IMR-90 (cell line): ENCODE measurements around the gene IL5RA. TPM values are rescaled to one million over a fixed set of nuclear protein-coding genes. Genes with fewer than 3 reads are reported as not detected.

Experiments
- ATAC-seq: fragments of 200-7000 bp; cut with Tn5 transposase; 2 replicates; pipeline ENCODE4 v1.9.1; 2020; ENCODE audit warnings: low read depth, mild to moderate bottlenecking, moderate library complexity
- BruUV-seq: library from RNA; stranded (reverse); fragments of 400-500 nt; replicated peaks from 2 replicates; lab custom pipeline; 2021; lab: Mats Ljungman, UMichigan
- CTCF ChIA-PET: fragments of 300-600 bp; formaldehyde crosslinking; extraction: SDS; loops from one replicate; lab custom pipeline; 2021; ENCODE audit warnings: antibody characterized with exemption; lab: Yijun Ruan, JAX
- POLR2A ChIA-PET: fragments of 300-600 bp; sonication (Branson Sonifier 250); formaldehyde crosslinking; loops from one replicate; lab custom pipeline; 2022; ENCODE audit warnings: antibody characterized with exemption; ENCODE audit not compliant: unreplicated experiment; lab: Charles Lee
- DNase-seq: peaks from one replicate; pipeline ENCODE4 v3.0.0; 2013
- H2AFZ ChIP-seq: replicated peaks from 2 replicates; pipeline ENCODE3; 2013; ENCODE audit warnings: low read length, mild to moderate bottlenecking; ENCODE audit not compliant: poor library complexity
- H2AK5ac ChIP-seq: 2 replicates; pipeline ENCODE4 v1.6.1; 2013; ENCODE audit warnings: low read depth, low read length, inconsistent platforms
- H2AK9ac ChIP-seq: replicated peaks from 2 replicates; pipeline ENCODE3; 2013; ENCODE audit warnings: mild to moderate bottlenecking, low read depth, low read length, moderate library complexity; ENCODE audit not compliant: poor library complexity
- H2BK120ac ChIP-seq: 2 replicates; pipeline ENCODE4 v1.6.1; 2013; ENCODE audit warnings: low read depth, low read length, inconsistent platforms
- H2BK15ac ChIP-seq: 3 replicates; pipeline ENCODE4 v1.6.1; 2013; ENCODE audit warnings: low read depth, low read length, inconsistent platforms
- H2BK20ac ChIP-seq: 2 replicates; pipeline ENCODE4 v1.6.1; 2013; ENCODE audit warnings: low read depth, mild to moderate bottlenecking, inconsistent platforms, low read length, moderate library complexity
- H2BK5ac ChIP-seq: 2 replicates; pipeline ENCODE4 v1.6.1; 2013; ENCODE audit warnings: mild to moderate bottlenecking, low read depth, low read length, inconsistent platforms; ENCODE audit not compliant: poor library complexity, severe bottlenecking
- H3K14ac ChIP-seq: replicated peaks from 2 replicates; pipeline ENCODE4 v1.6.1; 2013; ENCODE audit warnings: low read depth, low read length, inconsistent platforms
- H3K18ac ChIP-seq: 2 replicates; pipeline ENCODE4 v1.6.1; 2013; ENCODE audit warnings: low read depth, low read length, control low read depth
- H3K23ac ChIP-seq: 2 replicates; pipeline ENCODE4 v1.6.1; 2013; ENCODE audit warnings: low read depth, low read length, inconsistent platforms
- H3K27ac ChIP-seq: 2 replicates; pipeline ENCODE4 v1.5.1; 2013; ENCODE audit warnings: mild to moderate bottlenecking, control low read depth, low read length; ENCODE audit not compliant: insufficient read depth
- H3K27me3 ChIP-seq: 2 replicates; pipeline ENCODE4 v1.6.1; 2013; ENCODE audit warnings: low read length; ENCODE audit not compliant: control insufficient read depth, insufficient read depth
- H3K36me3 ChIP-seq: 2 replicates; pipeline ENCODE4 v1.6.1; 2013; ENCODE audit warnings: low read length, mixed read lengths; ENCODE audit not compliant: control insufficient read depth, insufficient read depth
- H3K4ac ChIP-seq: 2 replicates; pipeline ENCODE4 v1.6.1; 2013; ENCODE audit warnings: low read depth, low read length, inconsistent platforms
- H3K4me1 ChIP-seq: 2 replicates; pipeline ENCODE4 v1.6.1; 2013; ENCODE audit warnings: low read length, mixed read lengths; ENCODE audit not compliant: control insufficient read depth, insufficient read depth
- H3K4me2 ChIP-seq: 2 replicates; pipeline ENCODE4 v1.6.1; 2013; ENCODE audit warnings: low read depth, mild to moderate bottlenecking, control low read depth, low read length, moderate library complexity
- H3K4me3 ChIP-seq: 2 replicates; pipeline ENCODE4 v1.5.1; 2013; ENCODE audit warnings: low read depth, mild to moderate bottlenecking, control low read depth, low read length, moderate library complexity; ENCODE audit not compliant: insufficient read depth
- H3K56ac ChIP-seq: 2 replicates; pipeline ENCODE4 v1.6.1; 2013; ENCODE audit warnings: low read length, inconsistent platforms; ENCODE audit not compliant: insufficient read depth; ENCODE audit errors: extremely low read depth
- H3K79me1 ChIP-seq, 2 experiments: 2 replicates each; pipeline ENCODE4 v1.6.1; 2013; ENCODE audit warnings: low read length in 2 of 2, inconsistent platforms in 1 of 2, low read depth in 1 of 2
- H3K9ac ChIP-seq: 2 replicates; pipeline ENCODE4 v1.6.1; 2013; ENCODE audit warnings: low read depth, low read length, control low read depth
- H3K9me1 ChIP-seq: 2 replicates; pipeline ENCODE4 v1.6.1; 2013; ENCODE audit warnings: low read length, inconsistent platforms; ENCODE audit not compliant: insufficient read depth
- H3K9me3 ChIP-seq: 2 replicates; pipeline ENCODE4 v1.6.1; 2013; ENCODE audit warnings: low read length; ENCODE audit not compliant: control insufficient read depth, insufficient read depth
- H4K20me1 ChIP-seq: 2 replicates; pipeline ENCODE4 v1.6.1; 2013; ENCODE audit warnings: low read length, inconsistent platforms; ENCODE audit not compliant: insufficient read depth
- H4K5ac ChIP-seq: 2 replicates; pipeline ENCODE4 v1.6.1; 2013; ENCODE audit warnings: mild to moderate bottlenecking, low read depth, low read length, control low read depth
- H4K8ac ChIP-seq, 2 experiments: 2 replicates each; pipeline ENCODE4 v1.6.1; 2013; ENCODE audit warnings: low read depth in 2 of 2, low read length in 2 of 2, control low read depth in 1 of 2, inconsistent platforms in 1 of 2
- H4K91ac ChIP-seq: 2 replicates; pipeline ENCODE4 v1.6.1; 2013; ENCODE audit warnings: low read depth, low read length, inconsistent platforms; ENCODE audit not compliant: insufficient read depth
- BHLHE40 ChIP-seq: fragments of 150-350 bp; IDR thresholded peaks from 2 replicates; pipeline ENCODE4 v1.6.1; 2016; ENCODE audit warnings: mild to moderate bottlenecking, low read depth, low read length
- CEBPB ChIP-seq: IDR thresholded peaks from 2 replicates; pipeline ENCODE4 v1.6.1; 2012; ENCODE audit warnings: low read depth, low read length, improper control_type of control experiment
- CHD1 ChIP-seq: IDR thresholded peaks from 2 replicates; pipeline ENCODE4 v1.6.1; 2012; ENCODE audit warnings: low read depth, low read length, improper control_type of control experiment
- FOS ChIP-seq: fragments of 150-350 bp; IDR thresholded peaks from 2 replicates; pipeline ENCODE4 v1.6.1; 2016; ENCODE audit warnings: low read depth, low read length
- MAFK ChIP-seq: IDR thresholded peaks from 2 replicates; pipeline ENCODE4 v1.6.1; 2012; ENCODE audit warnings: low read depth, low read length, improper control_type of control experiment
- MAZ ChIP-seq: IDR thresholded peaks from 2 replicates; pipeline ENCODE4 v1.6.1; 2012; ENCODE audit warnings: low read depth, mild to moderate bottlenecking, low read length, improper control_type of control experiment, moderate library complexity, borderline replicate concordance
- MXI1 ChIP-seq: IDR thresholded peaks from 2 replicates; pipeline ENCODE4 v1.6.1; 2012; ENCODE audit warnings: low read depth, mild to moderate bottlenecking, low read length, moderate library complexity, borderline replicate concordance
- NFE2L2 ChIP-seq: fragments of 150-350 bp; IDR thresholded peaks from 2 replicates; pipeline ENCODE4 v1.6.1; 2016; ENCODE audit warnings: low read depth, mild to moderate bottlenecking, low read length
- POLR2A ChIP-seq: IDR thresholded peaks from 2 replicates; pipeline ENCODE4 v1.6.1; 2012; ENCODE audit warnings: mild to moderate bottlenecking, low read depth, low read length
- RFX5 ChIP-seq: IDR thresholded peaks from 2 replicates; pipeline ENCODE4 v1.8.0; 2012; ENCODE audit warnings: low read depth, mild to moderate bottlenecking, low read length, moderate library complexity
- dilution Hi-C: fragments of 300-500 bp; cut with HindIII; formaldehyde crosslinking; loops from one replicate; pipeline ENCODE4 v1.14.3; 2018; ENCODE audit warnings: low sequenced_read_pairs; ENCODE audit not compliant: unreplicated experiment
- in situ Hi-C: fragments of 300-500 bp; cut with MboI; formaldehyde crosslinking; loops from 3 replicates; pipeline ENCODE4 v1.14.3; 2019; ENCODE audit warnings: low sequenced_read_pairs, inconsistent platforms, mixed read lengths
- intact Hi-C: fragments of 100-400 bp; cut with micrococcal nuclease; formaldehyde crosslinking; loops from 2 replicates; pipeline ENCODE4 v1.10.0; 2022
- polyA plus RNA-seq, 3 experiments: library from polyadenylated mRNA; depleted of rRNA; stranded (reverse); fragments of >200 nt; gene quantifications; 2 replicates each; pipeline ENCODE4 v1.2.3, GENCODE V29; 2012; ENCODE audit warnings: low replicate concordance in 1 of 3
- total RNA-seq: library from RNA; depleted of rRNA; stranded (reverse); fragments of >200 nt; gene quantifications from 2 replicates; pipeline ENCODE4 v1.2.3, GENCODE V29; 2012
- TF ChIP-seq, protein P1 (sequence below): fragments of 150-350 bp; IDR thresholded peaks from 2 replicates; pipeline ENCODE4 v1.6.1; 2016; ENCODE audit warnings: low read depth, mild to moderate bottlenecking, low read length, moderate library complexity, borderline replicate concordance
- TF ChIP-seq, protein P2 (sequence below): conservative IDR thresholded peaks from 2 replicates; pipeline ENCODE4 v1.5.1; 2012; ENCODE audit warnings: mild to moderate bottlenecking, low read depth, low read length, improper control_type of control experiment
- TF ChIP-seq, protein P3 (sequence below): fragments of 150-350 bp; IDR thresholded peaks from 2 replicates; pipeline ENCODE4 v1.6.1; 2017; ENCODE audit warnings: mild to moderate bottlenecking, antibody characterized with exemption, low read length, low read depth

Gene IL5RA
- total and polyA plus RNA-seq, 2 of the 4 experiments (the other 2 are of a cell fraction) = not detected

DNA sequence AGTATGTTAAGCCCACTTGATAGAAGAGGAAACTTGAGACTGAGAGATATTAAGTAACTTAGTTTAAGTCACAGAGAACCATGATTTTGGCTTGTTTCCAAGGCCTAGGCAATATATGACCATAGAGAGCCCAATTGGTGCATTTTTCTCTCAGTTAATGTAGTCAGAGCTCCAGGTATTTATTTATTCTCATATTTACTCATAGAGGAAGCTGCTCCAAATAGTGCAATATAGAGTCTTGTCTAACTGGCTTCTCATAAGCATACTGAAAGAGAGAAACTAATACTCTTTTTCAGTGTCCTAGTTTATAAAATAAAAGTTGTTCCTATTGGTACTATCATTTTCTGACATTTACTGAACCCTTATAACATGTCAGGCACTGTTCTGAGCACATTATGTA is 31.8 kb upstream of the IL5RA start:
- Histone ChIP-seq H3K9me1 (no peaks in the 10 kb centered on the region), H2BK5ac (no peak overlapping the region), H3K23ac (no peak overlapping the region), H2BK15ac (no peak overlapping the region), H3K56ac (no peak overlapping the region), H3K27ac (no peak overlapping the region), H3K9ac (no peak overlapping the region), H3K18ac (no peak overlapping the region), H2BK20ac (no peak overlapping the region), H4K20me1 (no peaks in the 10 kb centered on the region), H2AFZ (no peak overlapping the region), H4K5ac (no peak overlapping the region), H3K4me2 (no peak overlapping the region), H3K14ac (no peak overlapping the region), H2AK5ac (no peak overlapping the region), H3K4me1 (no peaks in the 10 kb centered on the region; the same call in 1 of the 2 replicates), H3K4me3 (no peak overlapping the region), H3K27me3 (no peaks in the 10 kb centered on the region), H2BK120ac (no peak overlapping the region), H2AK9ac (no peak overlapping the region), H4K91ac (no peak overlapping the region), H4K8ac (no peak overlapping the region), H3K9me3 (no peaks in the 10 kb centered on the region), H3K36me3 (peaks cover 13% of the 10 kb centered on the region), H3K79me1 (peaks cover 7 to 8% of the 10 kb centered on the region in 2 experiments), H3K4ac (no peak overlapping the region)
- ChIA-PET CTCF (interaction anchor here (1.2 kb wide), 1 partner anchor 13 kb away, joined by 4 read pairs; no protein-coding TSS in a partner anchor), POLR2A (no interaction called here)
- no peak for TF ChIP-seq CEBPB
- no peak for TF ChIP-seq MAFK
- TF ChIP-seq FOS = no peak
- TF ChIP-seq, protein P1, sequence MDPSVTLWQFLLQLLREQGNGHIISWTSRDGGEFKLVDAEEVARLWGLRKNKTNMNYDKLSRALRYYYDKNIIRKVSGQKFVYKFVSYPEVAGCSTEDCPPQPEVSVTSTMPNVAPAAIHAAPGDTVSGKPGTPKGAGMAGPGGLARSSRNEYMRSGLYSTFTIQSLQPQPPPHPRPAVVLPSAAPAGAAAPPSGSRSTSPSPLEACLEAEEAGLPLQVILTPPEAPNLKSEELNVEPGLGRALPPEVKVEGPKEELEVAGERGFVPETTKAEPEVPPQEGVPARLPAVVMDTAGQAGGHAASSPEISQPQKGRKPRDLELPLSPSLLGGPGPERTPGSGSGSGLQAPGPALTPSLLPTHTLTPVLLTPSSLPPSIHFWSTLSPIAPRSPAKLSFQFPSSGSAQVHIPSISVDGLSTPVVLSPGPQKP = no peak
- no peak for TF ChIP-seq MAZ
- TF ChIP-seq, protein P2, sequence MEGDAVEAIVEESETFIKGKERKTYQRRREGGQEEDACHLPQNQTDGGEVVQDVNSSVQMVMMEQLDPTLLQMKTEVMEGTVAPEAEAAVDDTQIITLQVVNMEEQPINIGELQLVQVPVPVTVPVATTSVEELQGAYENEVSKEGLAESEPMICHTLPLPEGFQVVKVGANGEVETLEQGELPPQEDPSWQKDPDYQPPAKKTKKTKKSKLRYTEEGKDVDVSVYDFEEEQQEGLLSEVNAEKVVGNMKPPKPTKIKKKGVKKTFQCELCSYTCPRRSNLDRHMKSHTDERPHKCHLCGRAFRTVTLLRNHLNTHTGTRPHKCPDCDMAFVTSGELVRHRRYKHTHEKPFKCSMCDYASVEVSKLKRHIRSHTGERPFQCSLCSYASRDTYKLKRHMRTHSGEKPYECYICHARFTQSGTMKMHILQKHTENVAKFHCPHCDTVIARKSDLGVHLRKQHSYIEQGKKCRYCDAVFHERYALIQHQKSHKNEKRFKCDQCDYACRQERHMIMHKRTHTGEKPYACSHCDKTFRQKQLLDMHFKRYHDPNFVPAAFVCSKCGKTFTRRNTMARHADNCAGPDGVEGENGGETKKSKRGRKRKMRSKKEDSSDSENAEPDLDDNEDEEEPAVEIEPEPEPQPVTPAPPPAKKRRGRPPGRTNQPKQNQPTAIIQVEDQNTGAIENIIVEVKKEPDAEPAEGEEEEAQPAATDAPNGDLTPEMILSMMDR = no peak
- no peak for TF ChIP-seq NFE2L2
- TF ChIP-seq POLR2A = no peak
- TF ChIP-seq CHD1 = no peak
- TF ChIP-seq BHLHE40 = no peak
- TF ChIP-seq, protein P3, sequence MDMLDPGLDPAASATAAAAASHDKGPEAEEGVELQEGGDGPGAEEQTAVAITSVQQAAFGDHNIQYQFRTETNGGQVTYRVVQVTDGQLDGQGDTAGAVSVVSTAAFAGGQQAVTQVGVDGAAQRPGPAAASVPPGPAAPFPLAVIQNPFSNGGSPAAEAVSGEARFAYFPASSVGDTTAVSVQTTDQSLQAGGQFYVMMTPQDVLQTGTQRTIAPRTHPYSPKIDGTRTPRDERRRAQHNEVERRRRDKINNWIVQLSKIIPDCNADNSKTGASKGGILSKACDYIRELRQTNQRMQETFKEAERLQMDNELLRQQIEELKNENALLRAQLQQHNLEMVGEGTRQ = no peak
- no peak for TF ChIP-seq RFX5
- TF ChIP-seq MXI1 = no peak
- in situ Hi-C loops = no loop called here
- BruUV-seq = no TSS peak
- DNase-seq = no peak
- dilution Hi-C loops = no loop called here
- ATAC-seq = no peak
- intact Hi-C loops = no loop called here
